GM18873 (cell line): ENCODE results near the gene C9.
"Not testable (repeated sequence)": the region's sequence is repeated elsewhere in the genome, so short reads cannot be mapped to it uniquely, and the experiment has no call there.

Experiments
- ATAC-seq: cut with Tn5 transposase; IDR thresholded peaks from one replicate; pipeline ENCODE4 v1.9.1; 2021; ENCODE audit warnings: mild to moderate bottlenecking, moderate library complexity, moderate number of reproducible peaks; ENCODE audit not compliant: unreplicated experiment, low FRiP score

Gene C9

DNA sequence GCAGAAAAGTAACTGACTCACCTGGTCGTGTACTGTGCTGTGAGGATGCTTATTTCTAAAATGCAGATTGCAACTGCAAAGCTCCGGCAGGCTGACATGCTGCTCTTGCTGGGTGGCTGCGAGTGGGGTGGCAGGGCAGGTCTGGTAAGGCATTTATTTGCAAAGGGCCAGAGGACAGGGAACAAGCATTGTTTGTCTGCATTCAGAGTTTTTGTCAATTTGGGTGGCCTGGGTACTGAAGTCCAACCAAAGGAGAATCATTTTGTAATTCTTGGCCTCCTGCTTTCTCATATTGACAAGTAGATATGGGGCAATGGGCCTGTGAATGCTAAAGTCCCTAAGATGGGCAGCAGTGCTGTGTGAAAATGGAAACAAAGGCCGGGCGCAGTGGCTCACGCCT lies at the start of gene C9:
Gene C9, minus strand, starts transcription at position 129 of the 400 bp plus-strand sequence. Its CDS starts 31 bp downstream, at position 98.
- no peak for ATAC-seq

DNA sequence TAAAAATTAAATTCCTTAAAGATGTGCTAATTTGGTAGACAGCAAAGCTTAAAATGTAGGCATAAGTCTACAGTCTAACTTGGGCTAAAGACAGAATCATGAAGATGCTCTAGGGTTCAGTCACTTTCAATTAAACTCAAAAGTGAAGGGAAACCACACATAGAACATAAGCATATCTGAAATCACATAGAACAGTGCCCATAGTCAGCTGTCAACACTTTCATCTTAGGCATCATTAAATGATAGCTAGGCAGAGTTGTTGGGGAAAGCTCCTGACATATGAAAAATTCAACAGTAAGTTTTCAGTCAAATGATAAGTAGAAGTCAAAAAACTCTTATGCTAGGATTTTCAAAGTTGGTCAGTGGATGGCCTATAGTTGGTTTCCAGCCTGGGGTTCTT lies 49.5 kb upstream of the C9 start:
- no peak for ATAC-seq

DNA sequence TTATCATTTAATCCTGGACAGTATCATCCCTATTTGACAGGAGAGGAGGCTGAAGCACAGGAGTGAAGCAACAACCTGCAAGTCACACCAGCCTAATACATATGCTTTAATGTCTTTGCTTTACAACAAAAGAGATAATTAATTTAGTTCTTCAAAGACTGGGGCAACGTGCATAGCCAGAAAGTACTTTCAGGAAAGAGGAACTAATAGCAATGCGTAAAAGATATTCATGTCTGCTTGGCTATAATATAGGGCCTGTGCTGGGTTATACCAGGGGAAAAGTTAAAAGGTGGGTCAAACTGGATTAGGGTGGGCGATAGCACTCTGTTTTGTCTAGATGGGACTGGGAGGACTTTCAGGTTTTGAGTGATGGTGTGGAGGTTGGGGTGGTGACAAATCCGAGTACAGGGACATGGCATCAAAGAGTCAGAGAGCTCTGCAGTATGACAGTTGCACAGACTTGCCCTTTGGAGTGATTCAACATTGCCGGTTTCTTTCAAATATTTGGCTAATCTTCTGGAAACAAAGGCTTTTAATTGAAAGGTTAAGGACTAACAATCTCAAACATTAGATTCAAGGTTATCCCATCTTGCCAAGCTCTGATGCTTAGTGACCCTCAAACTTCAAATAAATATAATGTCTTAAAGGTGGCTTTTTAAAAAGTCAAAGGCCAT lies 48.6 kb upstream of the C9 start:
- ATAC-seq: no peak

DNA sequence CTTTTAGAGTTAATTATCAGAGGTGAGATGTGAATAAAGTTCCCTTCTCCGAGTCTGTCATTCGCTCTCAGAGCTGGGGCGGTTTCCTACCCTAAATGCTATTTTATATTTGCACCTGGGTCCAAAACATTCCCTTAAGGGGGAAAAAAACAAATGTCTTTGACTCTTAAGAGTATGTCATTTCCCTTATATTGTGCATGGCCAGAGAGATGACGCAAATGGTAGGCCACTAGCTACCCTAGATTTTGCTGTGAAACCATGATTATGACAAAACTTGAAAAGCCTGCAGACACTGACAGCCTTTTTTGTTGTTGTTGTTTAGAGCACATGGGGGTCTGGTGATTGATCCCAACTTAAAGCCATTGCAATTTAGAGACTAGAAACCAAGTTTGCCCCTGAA lies 47.7 kb upstream of the C9 start:
- ATAC-seq: no peak

DNA sequence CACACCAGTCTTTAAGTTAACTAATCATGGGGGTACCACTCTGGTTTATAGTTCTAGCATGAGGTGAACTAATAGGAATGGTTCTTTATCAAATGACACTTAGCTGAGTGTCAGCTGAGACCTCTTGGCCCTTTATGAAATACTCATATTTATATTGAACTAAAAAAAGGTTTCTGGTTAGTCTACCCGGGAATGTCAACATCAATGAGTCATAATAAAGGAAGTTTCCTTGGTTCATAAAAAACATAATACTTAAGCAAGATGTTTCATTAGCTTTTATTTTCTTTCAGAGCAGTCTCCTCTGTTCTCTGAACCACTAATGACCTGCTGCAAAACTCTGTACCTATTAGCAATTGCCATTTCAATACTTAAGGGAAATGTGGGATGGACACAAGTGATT lies 46.8 kb upstream of the C9 start:
- no peak for ATAC-seq

DNA sequence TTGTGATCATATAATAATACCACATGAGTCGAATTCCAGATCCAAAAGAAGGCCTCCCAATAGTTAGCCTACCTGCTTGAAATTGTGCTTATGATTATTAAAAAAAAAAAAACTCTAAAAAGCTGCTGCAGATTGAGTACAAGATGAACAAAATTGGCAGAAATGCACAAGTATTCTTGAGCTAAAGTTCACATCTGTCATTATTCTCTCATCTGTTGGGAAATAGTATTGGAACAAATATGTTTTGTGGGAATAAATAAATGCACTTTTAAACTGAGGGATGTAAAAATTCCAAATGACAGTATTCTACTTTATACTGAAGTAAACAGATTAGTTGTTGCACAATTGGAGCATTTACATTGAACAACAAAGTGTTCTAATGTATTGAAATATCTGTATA lies 44.7 kb upstream of the C9 start:
- no peak for ATAC-seq

DNA sequence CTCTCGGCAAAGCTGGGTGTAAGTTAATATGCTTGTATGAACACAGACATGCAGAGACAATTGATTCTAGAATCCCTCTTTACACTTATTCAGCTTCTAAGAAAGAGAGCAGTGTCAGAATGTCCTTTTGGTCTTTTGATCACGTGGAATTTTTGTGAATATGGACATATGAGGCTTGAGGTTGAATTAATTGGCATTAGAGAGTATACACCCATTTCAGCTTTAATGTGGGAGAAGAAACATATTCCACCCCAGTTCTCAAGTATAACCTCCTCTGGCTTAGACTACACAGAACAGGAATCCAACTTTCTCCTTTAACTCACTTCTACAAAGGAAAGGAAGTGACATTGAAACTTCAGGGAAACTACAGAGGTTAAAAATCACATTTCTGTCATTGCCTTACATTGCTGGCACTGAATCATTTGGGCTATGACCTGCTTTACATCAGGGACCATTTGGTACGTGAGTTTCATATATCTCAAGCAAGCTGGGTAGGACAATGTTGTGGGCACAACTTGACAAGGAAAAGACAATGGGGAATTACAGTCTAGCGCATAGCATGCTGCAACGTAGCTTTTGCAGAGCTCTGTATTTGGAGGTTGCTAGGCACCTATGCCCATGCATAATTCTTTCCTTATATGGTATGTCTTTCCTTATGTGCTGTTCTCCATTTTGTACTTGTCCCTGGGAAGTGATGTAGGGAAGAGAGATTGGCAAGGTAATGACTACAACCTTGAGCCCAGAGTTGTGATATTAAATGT lies 41.0 kb upstream of the C9 start:
- no peak for ATAC-seq

DNA sequence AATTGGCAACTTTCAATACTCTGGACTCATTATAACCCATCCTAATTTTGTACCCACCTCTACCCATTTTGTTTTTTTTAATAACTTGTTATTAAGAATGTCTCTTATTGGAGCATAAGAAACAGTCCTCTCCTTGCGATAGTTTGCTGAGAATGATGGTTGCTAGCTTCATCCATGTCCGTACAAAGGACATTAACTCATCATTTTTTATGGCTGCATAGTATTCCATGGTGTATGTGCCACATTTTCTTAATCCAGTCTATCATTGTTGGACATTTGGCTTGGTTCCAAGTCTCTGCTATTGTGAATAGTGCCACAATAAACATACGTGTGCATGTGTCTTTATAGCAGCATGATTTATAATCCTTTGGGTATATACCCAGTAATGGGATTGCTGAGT lies 39.5 kb upstream of the C9 start:
- ATAC-seq: not testable (repeated sequence)

DNA sequence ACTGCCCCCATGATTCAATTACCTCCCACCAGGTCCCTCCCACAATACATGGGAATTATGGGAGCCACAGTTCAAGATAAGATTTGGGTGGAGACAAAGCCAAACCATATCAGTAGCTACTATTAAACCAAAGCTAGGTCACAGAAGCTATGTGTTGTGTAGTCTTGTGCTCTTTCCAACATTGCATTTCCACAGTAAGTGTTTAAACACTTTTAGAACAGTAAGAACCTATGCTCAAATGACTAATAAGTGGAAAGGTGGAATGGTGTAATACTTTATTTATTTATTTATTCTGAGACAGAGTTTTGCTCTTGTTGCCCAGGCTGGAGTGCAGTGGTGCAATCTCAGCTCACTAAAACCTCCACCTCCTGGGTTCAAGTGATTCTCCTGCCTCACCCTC lies 37.8 kb upstream of the C9 start:
- ATAC-seq: not testable (repeated sequence)

DNA sequence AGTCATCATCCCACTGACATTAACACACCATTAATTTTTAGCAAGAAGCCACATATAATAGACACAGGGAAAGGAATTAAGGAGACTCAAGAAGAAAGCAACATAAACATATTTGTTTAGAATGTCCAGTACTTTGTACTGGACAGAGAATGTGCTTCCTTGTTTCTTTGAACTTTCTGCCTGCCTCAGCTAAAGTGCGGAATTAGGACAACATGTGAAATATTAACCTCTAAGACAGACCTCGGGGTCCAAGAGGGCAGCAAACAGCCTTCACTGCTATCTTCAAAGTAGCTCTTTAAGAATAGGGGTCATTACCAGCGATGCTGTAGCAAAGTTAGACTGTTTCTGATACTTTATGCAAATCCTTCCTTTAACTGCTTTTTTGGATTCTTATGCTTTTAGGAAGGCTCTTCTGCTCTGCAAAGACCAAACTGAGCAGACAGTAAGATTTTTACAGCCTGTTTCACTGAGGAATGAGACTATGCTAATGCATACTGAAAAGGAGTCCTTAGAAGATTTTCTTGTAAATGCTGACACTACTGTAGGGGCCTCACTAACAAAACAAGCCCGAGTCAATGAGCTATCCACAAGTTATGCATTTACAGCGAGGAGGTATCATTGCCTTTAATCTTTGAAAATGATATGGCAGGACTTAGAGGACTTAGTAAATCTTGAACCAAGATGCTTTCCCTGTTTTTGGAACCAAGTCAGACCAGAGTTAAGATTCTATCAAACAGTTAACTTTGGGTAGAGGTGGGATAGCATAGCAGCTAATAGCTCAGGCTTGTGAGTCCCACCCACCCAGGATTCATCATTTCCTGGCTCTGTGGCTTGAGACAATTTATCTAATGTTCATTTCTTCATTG lies 36.7 kb upstream of the C9 start:
- no peak for ATAC-seq

DNA sequence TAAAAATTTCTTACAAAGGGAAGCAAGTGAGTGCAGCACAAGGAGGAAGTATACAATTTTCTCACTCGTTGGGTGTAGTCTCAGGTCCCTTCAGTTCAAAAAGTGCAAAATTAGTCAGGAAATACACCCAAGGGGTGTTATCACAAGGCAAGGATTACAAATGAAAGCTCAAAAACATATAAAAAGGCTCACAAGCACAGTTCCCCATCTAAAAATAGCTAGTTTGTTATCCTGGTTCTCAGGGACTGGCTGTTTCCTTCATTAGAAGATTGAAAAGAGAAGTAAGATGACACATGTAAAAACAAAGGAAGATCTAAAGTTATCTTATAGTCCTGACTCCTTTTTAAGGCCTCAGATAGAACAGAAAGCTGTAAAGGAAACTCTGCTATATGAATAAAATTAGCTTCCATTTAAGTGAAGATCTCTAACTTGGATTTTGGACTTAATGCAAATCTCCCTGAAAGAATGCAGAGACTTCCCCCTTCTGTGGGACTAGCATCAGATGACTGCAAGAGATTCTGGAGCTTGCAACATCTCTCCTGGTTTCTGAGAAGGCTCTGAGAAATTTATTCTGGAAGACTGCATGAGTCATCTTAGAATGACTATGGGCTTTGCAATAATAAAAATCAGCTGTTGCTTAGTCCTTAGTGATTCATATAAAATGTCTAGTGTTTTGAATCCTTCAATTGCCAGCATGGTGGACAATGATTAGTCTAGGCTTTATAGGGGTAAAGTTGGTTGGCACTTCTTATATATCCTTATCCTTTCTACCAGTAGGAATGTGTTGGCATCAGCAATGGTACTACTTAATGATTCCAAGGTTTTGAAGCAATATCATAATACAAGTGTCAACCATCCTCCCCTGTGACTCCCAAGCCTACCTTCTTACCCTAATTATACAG lies 35.1 kb upstream of the C9 start:
- no peak for ATAC-seq

DNA sequence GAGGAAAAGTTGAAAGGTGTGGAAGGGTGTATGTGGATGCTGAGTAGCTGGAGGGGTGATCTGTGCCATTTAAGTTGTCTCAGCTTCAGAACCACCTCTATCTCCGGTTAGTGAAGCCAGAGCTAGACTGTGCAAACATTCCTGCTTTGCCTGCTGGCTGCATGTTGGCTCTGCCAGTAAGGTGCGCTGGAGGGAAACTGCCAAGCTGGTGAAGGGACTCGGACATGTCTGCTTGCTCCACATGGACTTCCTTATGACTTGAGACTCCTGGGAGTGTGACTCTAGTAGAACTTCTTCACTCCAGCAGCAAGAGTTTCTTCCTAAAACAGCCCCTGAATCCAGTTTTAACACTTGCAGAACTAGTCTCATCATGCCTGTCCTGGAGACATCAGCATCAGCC lies 32.5 kb upstream of the C9 start:
- no peak for ATAC-seq

DNA sequence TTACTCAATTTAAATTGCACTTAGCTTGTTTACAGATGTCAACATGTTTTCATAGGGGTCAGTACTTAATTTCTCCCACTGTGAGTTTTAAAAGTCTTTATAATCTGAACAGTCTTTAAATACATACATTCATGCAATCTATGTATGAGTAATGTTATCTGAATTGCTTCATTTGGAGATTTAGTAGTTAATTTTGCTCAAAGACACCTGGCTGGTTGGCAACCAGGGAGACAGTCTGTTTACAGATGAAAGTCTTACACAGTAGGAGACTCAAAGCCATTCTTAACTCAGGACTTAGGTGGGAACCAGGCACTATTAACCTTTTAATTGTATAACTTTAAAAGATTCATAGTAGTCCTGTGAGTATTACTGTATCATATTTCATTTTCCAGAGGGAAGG lies 31.2 kb upstream of the C9 start:
- no peak for ATAC-seq

DNA sequence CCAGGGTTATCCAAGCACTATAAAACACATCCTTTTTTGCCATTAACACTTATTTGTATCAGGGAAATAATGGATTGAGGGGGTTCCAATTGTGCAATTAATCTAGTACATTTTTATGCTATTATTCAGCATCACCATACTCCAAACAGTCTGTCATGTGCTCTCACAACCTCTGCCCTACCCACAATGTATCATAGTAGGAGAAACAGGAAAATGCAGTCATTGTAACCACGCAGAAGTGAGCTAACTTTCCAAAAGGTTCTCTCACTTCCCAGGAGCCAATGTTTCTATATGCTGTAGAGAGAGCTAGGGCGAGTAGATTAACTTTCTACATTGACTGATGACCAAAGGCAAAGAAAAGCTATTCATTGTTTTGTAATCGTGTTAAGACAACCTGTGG lies 30.7 kb upstream of the C9 start:
- ATAC-seq: no peak

DNA sequence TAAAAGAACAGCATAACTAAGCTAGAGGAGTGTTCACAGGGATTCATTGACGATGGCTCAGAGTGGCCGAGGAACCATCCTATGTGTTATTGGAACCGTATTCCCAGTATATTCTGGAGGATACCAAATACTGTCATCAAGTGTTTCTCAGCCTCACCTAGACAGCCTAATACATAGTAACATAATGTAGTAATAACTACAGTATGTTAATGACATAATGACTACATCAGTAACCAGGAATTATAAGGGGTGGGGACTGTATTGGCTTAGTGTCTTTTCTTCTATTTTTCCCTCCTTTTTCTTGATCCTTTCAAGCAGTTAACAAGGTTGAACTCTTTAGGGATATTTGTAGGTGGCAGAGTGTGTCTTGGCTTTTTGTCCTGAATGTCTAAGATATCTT lies 26.6 kb upstream of the C9 start:
- ATAC-seq: no peak

DNA sequence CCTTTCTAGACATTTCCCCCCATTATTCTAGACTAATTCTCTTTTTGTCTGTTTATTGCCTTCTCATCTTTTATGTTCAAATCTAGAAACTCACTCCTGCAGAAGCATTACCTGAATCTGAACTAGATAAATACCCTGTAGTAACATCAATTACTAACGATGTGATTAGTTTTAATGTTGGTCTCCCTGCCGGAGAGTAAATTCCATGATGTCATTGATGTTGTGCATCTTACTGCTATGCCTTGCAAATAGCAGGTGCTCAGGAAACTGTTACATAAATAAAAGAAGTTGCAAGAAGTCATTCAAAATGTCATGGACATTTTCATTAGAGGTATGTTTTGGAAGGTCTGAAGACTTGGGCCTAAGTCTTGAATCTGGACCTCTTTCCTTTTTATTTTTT lies 23.0 kb upstream of the C9 start:
- ATAC-seq: no peak

DNA sequence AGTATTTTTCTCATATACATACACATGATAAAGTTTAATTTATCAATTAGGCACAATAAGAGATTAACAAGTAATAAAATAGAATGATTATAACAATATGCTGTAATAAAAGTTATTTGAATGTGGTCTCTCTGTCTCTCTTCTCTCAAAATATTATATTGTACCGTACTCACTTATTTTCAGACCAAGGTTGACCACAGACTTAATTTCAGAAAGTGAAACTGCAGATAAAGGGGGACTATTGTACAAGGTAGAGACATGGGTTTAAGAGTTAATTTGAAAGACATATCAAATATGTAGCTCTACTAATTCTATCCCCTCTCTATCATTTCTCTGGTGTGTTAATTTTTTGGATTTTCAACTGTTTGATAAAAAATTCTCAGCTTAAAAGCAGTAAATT lies 20.0 kb upstream of the C9 start:
- no peak for ATAC-seq

DNA sequence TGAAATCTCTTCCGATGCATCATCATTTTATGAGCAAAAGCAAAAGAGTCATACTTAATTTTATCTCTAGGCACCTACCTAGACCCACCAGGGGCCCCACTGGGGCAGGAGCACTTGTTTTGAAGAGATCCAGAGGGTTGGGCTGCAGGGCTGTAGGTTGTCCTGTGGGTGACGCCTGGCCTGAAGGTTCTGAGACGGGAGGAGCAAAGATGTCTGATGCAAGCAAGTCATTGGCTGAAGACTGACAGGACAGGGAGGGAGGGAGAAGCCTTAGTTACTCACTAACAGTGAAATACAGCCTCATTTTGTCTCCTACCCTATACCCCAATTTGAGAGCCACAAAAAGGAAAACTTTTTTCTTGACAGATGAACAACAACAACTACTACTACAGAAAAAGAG lies 17.1 kb upstream of the C9 start:
- ATAC-seq: no peak

DNA sequence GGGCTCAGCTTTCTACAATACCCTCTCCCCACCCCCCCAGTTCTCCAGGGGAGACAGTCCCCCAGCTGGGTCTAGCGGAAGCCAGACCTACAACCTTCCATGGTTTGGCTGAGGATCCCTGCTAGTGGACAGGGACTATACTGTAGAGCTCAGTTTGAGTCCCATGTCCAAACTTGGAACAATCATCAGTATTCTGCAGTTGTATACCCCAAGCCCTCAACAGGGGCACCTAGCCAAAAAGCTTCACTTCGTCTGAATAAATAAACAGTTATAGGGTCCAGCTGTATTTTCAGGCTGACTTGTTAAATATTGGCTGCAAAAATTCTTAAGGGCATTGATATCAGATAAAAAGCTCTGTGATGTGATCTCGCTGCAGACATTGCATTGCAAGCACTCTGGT lies 15.4 kb upstream of the C9 start:
- no peak for ATAC-seq

DNA sequence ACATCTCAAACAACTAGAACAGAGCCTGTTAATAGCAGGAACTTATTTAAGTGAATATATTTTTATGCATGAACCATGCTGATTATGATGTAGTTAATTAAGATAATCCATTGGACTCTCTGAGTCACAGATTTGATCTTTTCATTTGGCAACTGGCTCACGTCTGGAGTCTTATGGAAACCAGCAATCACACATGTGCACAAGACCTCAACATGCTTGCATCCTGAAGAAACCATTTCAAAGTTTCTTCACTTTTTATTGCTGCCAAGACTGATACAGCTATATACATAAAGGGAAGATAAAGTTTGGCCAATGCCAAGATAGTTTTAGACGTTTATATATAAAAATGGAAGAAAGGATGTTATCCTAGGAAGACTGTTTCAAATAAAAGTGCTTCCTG lies 13.3 kb upstream of the C9 start:
- ATAC-seq: no peak
